Activated CD4-positive, alpha-beta T cell treated with anti-CD3 and anti-CD28 coated beads, Interleukin-2, amount 50 U/mL, for 16 hours (primary cell): ENCODE results near the gene UBFD1.
A peak's percentile ranks its signal among the peaks of the same experiment; 100 is the strongest.
"Not testable (repeated sequence)": the region's sequence is repeated elsewhere in the genome, so short reads cannot be mapped to it uniquely, and the experiment has no call there.

Experiments
- DNase-seq: peaks from one replicate; pipeline ENCODE4 v3.0.0-alpha.2; 2020

Gene UBFD1

GRCh38 chr16:23570992-23571632, 13.6 kb downstream of the UBFD1 start:
- DNase-seq, result no peak

- no peak for DNase-seq
Measured at GRCh38 chr16:23571895-23572294, 14.4 kb downstream of the UBFD1 start.

- no peak for DNase-seq
Measured at GRCh38 chr16:23572394-23572793, 14.9 kb downstream of the UBFD1 start.

- no peak for DNase-seq
Measured at GRCh38 chr16:23573817-23574216, 16.3 kb downstream of the UBFD1 start.

- DNase-seq, result no peak
Measured at GRCh38 chr16:23575834-23576233, 18.3 kb downstream of the UBFD1 start.

- no peak for DNase-seq
Measured at GRCh38 chr16:23577493-23577892, 20.0 kb downstream of the UBFD1 start.

GRCh38 chr16:23578101-23578830, 20.7 kb downstream of the UBFD1 start:
- no peak for DNase-seq

- no peak for DNase-seq
Measured at GRCh38 chr16:23579371-23579770, 21.8 kb downstream of the UBFD1 start.

GRCh38 chr16:23580391-23580790, 22.9 kb downstream of the UBFD1 start:
- no peak for DNase-seq

- no peak for DNase-seq
Measured at GRCh38 chr16:23581764-23582163, 24.2 kb downstream of the UBFD1 start.

- DNase-seq, result not testable (repeated sequence)
Measured at GRCh38 chr16:23583271-23583670, 25.7 kb downstream of the UBFD1 start.

GRCh38 chr16:23584186-23585076, 26.9 kb downstream of the UBFD1 start:
- no peak for DNase-seq

- DNase-seq, result no peak
Measured at GRCh38 chr16:23587726-23588125, 30.2 kb downstream of the UBFD1 start.

GRCh38 chr16:23590181-23590580, 32.7 kb downstream of the UBFD1 start:
- DNase-seq, result no peak

GRCh38 chr16:23594186-23594585, 36.7 kb downstream of the UBFD1 start:
- DNase-seq, result no peak

GRCh38 chr16:23595246-23595950, 37.9 kb downstream of the UBFD1 start:
- DNase-seq, result no peak

GRCh38 chr16:23595951-23596720, 38.6 kb downstream of the UBFD1 start, which contains the start of gene NDUFAB1:
Gene NDUFAB1, minus strand, starts transcription at chr16:23596316. Its CDS starts 26 bp downstream, at chr16:23596290.
- DNase-seq, result peak; percentile 94

GRCh38 chr16:23597003-23597756, 39.7 kb downstream of the UBFD1 start:
- peak; percentile 25 for DNase-seq

- DNase-seq, result no peak
Measured at GRCh38 chr16:23607726-23608125, 50.2 kb downstream of the UBFD1 start.

- DNase-seq, result no peak
Measured at GRCh38 chr16:23608194-23608593, 50.7 kb downstream of the UBFD1 start.

- DNase-seq, result no peak
Measured at GRCh38 chr16:23609929-23610328, 52.4 kb downstream of the UBFD1 start.
